Caco-2 (cell line): ENCODE measurements around the gene NTRK1. TPM values are rescaled to one million over a fixed set of nuclear protein-coding genes. Genes with fewer than 3 reads are reported as not detected.

Source experiments
- BruUV-seq: library from RNA; stranded (reverse); fragments of 400-500 nt; replicated peaks from 2 replicates; lab custom pipeline; 2021; lab: Mats Ljungman, UMichigan
- CTCF ChIA-PET: fragments of 300-600 bp; sonication (Branson Sonifier 250); formaldehyde crosslinking; loops from one replicate; lab custom pipeline; 2022; ENCODE audit warnings: antibody characterized with exemption; lab: Charles Lee
- POLR2A ChIA-PET: fragments of 300-600 bp; sonication (Branson Sonifier 250); formaldehyde crosslinking; loops from one replicate; lab custom pipeline; 2022; ENCODE audit warnings: antibody characterized with exemption; lab: Charles Lee
- DNase-seq, 2 experiments: peaks; one replicate each; pipeline versions ENCODE4 v3.0.0 to v3.0.0-alpha.2; 2020 to 2022
- H3K27me3 ChIP-seq: replicated peaks from 2 replicates; pipeline ENCODE4 v1.6.0; 2011; ENCODE audit warnings: low read length; ENCODE audit not compliant: control insufficient read depth, insufficient read depth
- H3K36me3 ChIP-seq: 2 replicates; pipeline ENCODE4 v1.5.1; 2011; ENCODE audit warnings: low read length; ENCODE audit not compliant: control insufficient read depth, insufficient read depth
- H3K4me1 ChIP-seq: fragments of 250-450 bp; sonication (Bioruptor Pico); 2 replicates; pipeline ENCODE4 v1.5.1; 2020; ENCODE audit warnings: mild to moderate bottlenecking
- H3K4me3 ChIP-seq: 2 replicates; pipeline ENCODE4 v1.5.1; 2011; ENCODE audit warnings: low read depth, mild to moderate bottlenecking, control low read depth, low read length
- H3K9me3 ChIP-seq: fragments of 250-450 bp; sonication (Bioruptor Pico); 2 replicates; pipeline ENCODE4 v1.5.1; 2020; ENCODE audit warnings: mild to moderate bottlenecking, moderate library complexity
- H3K27ac Mint-ChIP-seq: one replicate; pipeline ENCODE4 v1.8.0; 2022; ENCODE audit warnings: mixed read lengths; ENCODE audit not compliant: unreplicated experiment
- H3K27me3 Mint-ChIP-seq: one replicate; pipeline ENCODE4 v1.8.0; 2022; ENCODE audit warnings: mixed read lengths; ENCODE audit not compliant: insufficient read depth, unreplicated experiment
- H3K36me3 Mint-ChIP-seq: one replicate; pipeline ENCODE4 v1.8.0; 2022; ENCODE audit warnings: mild to moderate bottlenecking, mixed read lengths; ENCODE audit not compliant: insufficient read depth, unreplicated experiment
- H3K4me1 Mint-ChIP-seq: one replicate; pipeline ENCODE4 v1.8.0; 2022; ENCODE audit warnings: low read depth, mixed read lengths; ENCODE audit not compliant: unreplicated experiment
- H3K4me3 Mint-ChIP-seq: one replicate; pipeline ENCODE4 v1.8.0; 2022; ENCODE audit warnings: mild to moderate bottlenecking, moderate library complexity, mixed read lengths; ENCODE audit not compliant: unreplicated experiment
- H3K9me3 Mint-ChIP-seq: one replicate; pipeline ENCODE4 v1.8.0; 2022; ENCODE audit warnings: mixed read lengths; ENCODE audit not compliant: unreplicated experiment
- intact Hi-C: fragments of 100-400 bp; cut with micrococcal nuclease; formaldehyde crosslinking; loops from one replicate; pipeline ENCODE4 v1.10.0; 2022; ENCODE audit not compliant: unreplicated experiment
- total RNA-seq: library from RNA; stranded (reverse); gene quantifications from 2 replicates; pipeline ENCODE4 v1.2.3, GENCODE V29; 2022
- TF ChIP-seq, protein P1 (sequence below), 2 experiments: fragments of 200-600 bp in 1 of 2; IDR thresholded peaks; 1 replicate in 1 of 2; 2 replicates in 1 of 2; pipeline versions ENCODE4 v1.5.1 to v1.8.0; 2011 to 2022; ENCODE audit warnings: antibody characterized with exemption in 1 of 2, control low read depth in 1 of 2, inconsistent platforms in 1 of 2, low read depth in 1 of 2, low read length in 1 of 2, mild to moderate bottlenecking in 1 of 2, moderate library complexity in 1 of 2; ENCODE audit not compliant: insufficient read depth in 1 of 2, severe bottlenecking in 1 of 2, unreplicated experiment in 1 of 2

The NTRK1 gene
- total RNA-seq, 1 experiment from 2014 or later = not detected

DNA sequence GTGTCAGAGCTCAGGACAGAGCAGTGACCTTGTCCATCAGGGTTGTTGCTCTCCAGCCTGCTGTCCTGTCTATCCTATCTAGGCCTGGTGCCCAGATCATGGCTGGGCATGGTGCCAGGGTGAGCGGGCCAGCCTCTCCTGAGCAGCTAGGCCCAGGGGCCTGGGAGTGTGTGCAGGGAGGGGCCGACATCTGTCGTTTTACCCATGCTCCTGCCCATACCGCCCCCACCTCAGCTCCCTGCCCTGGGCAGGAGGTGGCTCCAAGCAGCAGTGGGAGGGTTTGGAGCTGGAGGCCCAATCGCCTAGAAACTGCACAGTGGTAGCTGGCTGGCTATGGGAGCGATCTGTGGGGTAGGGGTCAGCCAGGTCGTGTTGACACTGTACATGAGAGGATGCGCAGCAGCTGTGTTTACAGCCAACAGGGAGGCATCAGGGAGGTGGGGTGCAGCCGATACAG is 8.2 kb upstream of the NTRK1 start:
- TF ChIP-seq, protein P1, sequence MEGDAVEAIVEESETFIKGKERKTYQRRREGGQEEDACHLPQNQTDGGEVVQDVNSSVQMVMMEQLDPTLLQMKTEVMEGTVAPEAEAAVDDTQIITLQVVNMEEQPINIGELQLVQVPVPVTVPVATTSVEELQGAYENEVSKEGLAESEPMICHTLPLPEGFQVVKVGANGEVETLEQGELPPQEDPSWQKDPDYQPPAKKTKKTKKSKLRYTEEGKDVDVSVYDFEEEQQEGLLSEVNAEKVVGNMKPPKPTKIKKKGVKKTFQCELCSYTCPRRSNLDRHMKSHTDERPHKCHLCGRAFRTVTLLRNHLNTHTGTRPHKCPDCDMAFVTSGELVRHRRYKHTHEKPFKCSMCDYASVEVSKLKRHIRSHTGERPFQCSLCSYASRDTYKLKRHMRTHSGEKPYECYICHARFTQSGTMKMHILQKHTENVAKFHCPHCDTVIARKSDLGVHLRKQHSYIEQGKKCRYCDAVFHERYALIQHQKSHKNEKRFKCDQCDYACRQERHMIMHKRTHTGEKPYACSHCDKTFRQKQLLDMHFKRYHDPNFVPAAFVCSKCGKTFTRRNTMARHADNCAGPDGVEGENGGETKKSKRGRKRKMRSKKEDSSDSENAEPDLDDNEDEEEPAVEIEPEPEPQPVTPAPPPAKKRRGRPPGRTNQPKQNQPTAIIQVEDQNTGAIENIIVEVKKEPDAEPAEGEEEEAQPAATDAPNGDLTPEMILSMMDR (IDR thresholded peaks at IDR 0.05; ENCODE audit: insufficient read depth in 1 of 2, low read depth in 1 of 2, low read length in 1 of 2, severe bottlenecking in 1 of 2, unreplicated experiment in 1 of 2) = no peak
- no peak for DNase-seq
- no peaks in the 10 kb centered on the region for H3K9me3 Mint-ChIP-seq
- Histone ChIP-seq H3K36me3 (no peaks in the 10 kb centered on the region), H3K4me1 (no peaks in the 10 kb centered on the region), H3K9me3 (no peaks in the 10 kb centered on the region), H3K4me3 (no peak overlapping the region), H3K27me3 (no peaks in the 10 kb centered on the region)
- ChIA-PET CTCF (interaction anchor here (0.5 to 1.4 kb wide), 3 partner anchors 14 to 126 kb away, joined by 3 to 5 read pairs (median 4); no protein-coding TSS in a partner anchor), POLR2A (no interaction called here)
- H3K27ac Mint-ChIP-seq = no peak overlapping the region
- no peaks in the 10 kb centered on the region for H3K27me3 Mint-ChIP-seq
- intact Hi-C loops = no loop called here
- no peaks in the 10 kb centered on the region for H3K4me1 Mint-ChIP-seq
- no TSS peak for BruUV-seq
- no peak overlapping the region for H3K4me3 Mint-ChIP-seq
- H3K36me3 Mint-ChIP-seq = no peaks in the 10 kb centered on the region

DNA sequence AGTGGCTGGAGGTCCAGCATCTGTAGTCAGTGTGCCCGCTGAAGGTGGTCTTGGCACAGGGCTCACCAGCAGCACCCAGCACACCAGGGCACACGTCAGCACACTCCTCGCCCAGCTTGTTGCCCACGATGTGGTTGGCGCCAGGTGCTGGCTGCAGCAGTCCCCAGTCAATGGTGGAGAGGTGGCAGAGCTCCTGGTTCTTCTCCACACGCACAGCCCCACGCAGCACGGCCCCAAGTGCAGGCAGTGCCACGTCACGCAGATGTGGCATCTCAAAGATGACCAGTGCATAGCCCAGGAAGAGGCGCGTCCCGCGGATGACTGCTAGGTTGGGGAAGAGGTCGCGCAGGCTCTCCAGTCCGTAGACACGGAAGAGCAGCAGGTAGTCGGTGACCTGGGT is 6.9 kb upstream of the NTRK1 start:
- Mint-ChIP-seq H3K27ac (no peak overlapping the region), H3K27me3 (peaks cover 5% of the 10 kb centered on the region), H3K36me3 (no peaks in the 10 kb centered on the region), H3K9me3 (no peaks in the 10 kb centered on the region), H3K4me3 (no peak overlapping the region), H3K4me1 (peaks cover 5% of the 10 kb centered on the region)
- DNase-seq = no peak
- Histone ChIP-seq H3K27me3 (peaks cover 3% of the 10 kb centered on the region), H3K36me3 (no peaks in the 10 kb centered on the region), H3K4me3 (no peak overlapping the region), H3K4me1 (no peaks in the 10 kb centered on the region), H3K9me3 (no peaks in the 10 kb centered on the region)
- TF ChIP-seq, protein P1 (IDR thresholded peaks at IDR 0.05; ENCODE audit: insufficient read depth in 1 of 2, low read depth in 1 of 2, low read length in 1 of 2, severe bottlenecking in 1 of 2, unreplicated experiment in 1 of 2) = no peak
- no TSS peak for BruUV-seq
- intact Hi-C loops = no loop called here
- ChIA-PET POLR2A (no interaction called here), CTCF (no interaction called here)

DNA sequence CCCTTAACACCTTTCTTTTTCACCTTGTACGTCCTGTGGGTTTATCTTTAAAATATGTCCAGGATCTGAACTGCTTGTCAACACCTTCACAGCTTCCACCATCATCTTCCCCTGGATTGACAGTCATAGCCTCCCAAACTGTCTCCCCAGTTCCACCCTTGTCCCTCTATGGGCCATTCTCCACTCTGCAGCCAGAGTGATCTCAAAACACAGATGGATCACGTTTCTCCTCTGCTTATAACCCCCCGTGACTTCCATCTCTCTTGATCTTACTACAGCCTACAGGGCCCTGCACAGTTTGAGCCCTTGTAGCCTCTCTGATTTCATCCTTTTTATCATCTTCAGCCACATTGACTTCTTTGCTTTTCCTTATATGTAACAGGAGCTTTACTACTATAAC is 6.0 kb upstream of the NTRK1 start:
- DNase-seq = no peak
- CTCF ChIA-PET = no interaction called here
- Mint-ChIP-seq H3K4me3 (no peak overlapping the region), H3K36me3 (no peaks in the 10 kb centered on the region), H3K9me3 (no peaks in the 10 kb centered on the region), H3K27ac (no peak overlapping the region), H3K4me1 (peaks cover 7% of the 10 kb centered on the region), H3K27me3 (peaks cover 5% of the 10 kb centered on the region)
- H3K9me3 ChIP-seq = no peaks in the 10 kb centered on the region
- H3K4me3 ChIP-seq = no peak overlapping the region
- intact Hi-C loops = no loop called here
- no peaks in the 10 kb centered on the region for H3K36me3 ChIP-seq
- POLR2A ChIA-PET = no interaction called here
- peaks cover 4% of the 10 kb centered on the region for H3K27me3 ChIP-seq
- peaks cover 5% of the 10 kb centered on the region; the same call in 1 of the 2 replicates for H3K4me1 ChIP-seq
- TF ChIP-seq, protein P1 (IDR thresholded peaks at IDR 0.05; ENCODE audit: insufficient read depth in 1 of 2, low read depth in 1 of 2, low read length in 1 of 2, severe bottlenecking in 1 of 2, unreplicated experiment in 1 of 2) = no peak
- no TSS peak for BruUV-seq
